IMR-90 (cell line): ENCODE data around the gene AAK1. TPM values are rescaled to one million over a fixed set of nuclear protein-coding genes. Genes with fewer than 3 reads are reported as not detected.

Source experiments
- ATAC-seq: fragments of 200-7000 bp; cut with Tn5 transposase; 2 replicates; pipeline ENCODE4 v1.9.1; 2020; ENCODE audit warnings: low read depth, mild to moderate bottlenecking, moderate library complexity
- BruUV-seq: library from RNA; stranded (reverse); fragments of 400-500 nt; replicated peaks from 2 replicates; lab custom pipeline; 2021; lab: Mats Ljungman, UMichigan
- CTCF ChIA-PET: fragments of 300-600 bp; formaldehyde crosslinking; extraction: SDS; loops from one replicate; lab custom pipeline; 2021; ENCODE audit warnings: antibody characterized with exemption; lab: Yijun Ruan, JAX
- POLR2A ChIA-PET: fragments of 300-600 bp; sonication (Branson Sonifier 250); formaldehyde crosslinking; loops from one replicate; lab custom pipeline; 2022; ENCODE audit warnings: antibody characterized with exemption; ENCODE audit not compliant: unreplicated experiment; lab: Charles Lee
- DNase-seq: peaks from one replicate; pipeline ENCODE4 v3.0.0; 2013
- H2AFZ ChIP-seq: replicated peaks from 2 replicates; pipeline ENCODE3; 2013; ENCODE audit warnings: low read length, mild to moderate bottlenecking; ENCODE audit not compliant: poor library complexity
- H2AK5ac ChIP-seq: 2 replicates; pipeline ENCODE4 v1.6.1; 2013; ENCODE audit warnings: low read depth, low read length, inconsistent platforms
- H2AK9ac ChIP-seq: replicated peaks from 2 replicates; pipeline ENCODE3; 2013; ENCODE audit warnings: mild to moderate bottlenecking, low read depth, low read length, moderate library complexity; ENCODE audit not compliant: poor library complexity
- H2BK120ac ChIP-seq: 2 replicates; pipeline ENCODE4 v1.6.1; 2013; ENCODE audit warnings: low read depth, low read length, inconsistent platforms
- H2BK15ac ChIP-seq: 3 replicates; pipeline ENCODE4 v1.6.1; 2013; ENCODE audit warnings: low read depth, low read length, inconsistent platforms
- H2BK20ac ChIP-seq: 2 replicates; pipeline ENCODE4 v1.6.1; 2013; ENCODE audit warnings: low read depth, mild to moderate bottlenecking, inconsistent platforms, low read length, moderate library complexity
- H2BK5ac ChIP-seq: 2 replicates; pipeline ENCODE4 v1.6.1; 2013; ENCODE audit warnings: mild to moderate bottlenecking, low read depth, low read length, inconsistent platforms; ENCODE audit not compliant: poor library complexity, severe bottlenecking
- H3K14ac ChIP-seq: replicated peaks from 2 replicates; pipeline ENCODE4 v1.6.1; 2013; ENCODE audit warnings: low read depth, low read length, inconsistent platforms
- H3K18ac ChIP-seq: 2 replicates; pipeline ENCODE4 v1.6.1; 2013; ENCODE audit warnings: low read depth, low read length, control low read depth
- H3K23ac ChIP-seq: 2 replicates; pipeline ENCODE4 v1.6.1; 2013; ENCODE audit warnings: low read depth, low read length, inconsistent platforms
- H3K27ac ChIP-seq: 2 replicates; pipeline ENCODE4 v1.5.1; 2013; ENCODE audit warnings: mild to moderate bottlenecking, control low read depth, low read length; ENCODE audit not compliant: insufficient read depth
- H3K27me3 ChIP-seq: 2 replicates; pipeline ENCODE4 v1.6.1; 2013; ENCODE audit warnings: low read length; ENCODE audit not compliant: control insufficient read depth, insufficient read depth
- H3K36me3 ChIP-seq: 2 replicates; pipeline ENCODE4 v1.6.1; 2013; ENCODE audit warnings: low read length, mixed read lengths; ENCODE audit not compliant: control insufficient read depth, insufficient read depth
- H3K4ac ChIP-seq: 2 replicates; pipeline ENCODE4 v1.6.1; 2013; ENCODE audit warnings: low read depth, low read length, inconsistent platforms
- H3K4me1 ChIP-seq: 2 replicates; pipeline ENCODE4 v1.6.1; 2013; ENCODE audit warnings: low read length, mixed read lengths; ENCODE audit not compliant: control insufficient read depth, insufficient read depth
- H3K4me2 ChIP-seq: 2 replicates; pipeline ENCODE4 v1.6.1; 2013; ENCODE audit warnings: low read depth, mild to moderate bottlenecking, control low read depth, low read length, moderate library complexity
- H3K4me3 ChIP-seq: 2 replicates; pipeline ENCODE4 v1.5.1; 2013; ENCODE audit warnings: low read depth, mild to moderate bottlenecking, control low read depth, low read length, moderate library complexity; ENCODE audit not compliant: insufficient read depth
- H3K56ac ChIP-seq: 2 replicates; pipeline ENCODE4 v1.6.1; 2013; ENCODE audit warnings: low read length, inconsistent platforms; ENCODE audit not compliant: insufficient read depth; ENCODE audit errors: extremely low read depth
- H3K79me1 ChIP-seq, 2 experiments: 2 replicates each; pipeline ENCODE4 v1.6.1; 2013; ENCODE audit warnings: low read length in 2 of 2, inconsistent platforms in 1 of 2, low read depth in 1 of 2
- H3K9ac ChIP-seq: 2 replicates; pipeline ENCODE4 v1.6.1; 2013; ENCODE audit warnings: low read depth, low read length, control low read depth
- H3K9me1 ChIP-seq: 2 replicates; pipeline ENCODE4 v1.6.1; 2013; ENCODE audit warnings: low read length, inconsistent platforms; ENCODE audit not compliant: insufficient read depth
- H3K9me3 ChIP-seq: 2 replicates; pipeline ENCODE4 v1.6.1; 2013; ENCODE audit warnings: low read length; ENCODE audit not compliant: control insufficient read depth, insufficient read depth
- H4K20me1 ChIP-seq: 2 replicates; pipeline ENCODE4 v1.6.1; 2013; ENCODE audit warnings: low read length, inconsistent platforms; ENCODE audit not compliant: insufficient read depth
- H4K5ac ChIP-seq: 2 replicates; pipeline ENCODE4 v1.6.1; 2013; ENCODE audit warnings: mild to moderate bottlenecking, low read depth, low read length, control low read depth
- H4K8ac ChIP-seq, 2 experiments: 2 replicates each; pipeline ENCODE4 v1.6.1; 2013; ENCODE audit warnings: low read depth in 2 of 2, low read length in 2 of 2, control low read depth in 1 of 2, inconsistent platforms in 1 of 2
- H4K91ac ChIP-seq: 2 replicates; pipeline ENCODE4 v1.6.1; 2013; ENCODE audit warnings: low read depth, low read length, inconsistent platforms; ENCODE audit not compliant: insufficient read depth
- CEBPB ChIP-seq: IDR thresholded peaks from 2 replicates; pipeline ENCODE4 v1.6.1; 2012; ENCODE audit warnings: low read depth, low read length, improper control_type of control experiment
- ELK1 ChIP-seq: fragments of 150-350 bp; IDR thresholded peaks from 2 replicates; pipeline ENCODE4 v1.6.1; 2016; ENCODE audit warnings: low read depth, mild to moderate bottlenecking, low read length, moderate library complexity, borderline replicate concordance
- MAFK ChIP-seq: IDR thresholded peaks from 2 replicates; pipeline ENCODE4 v1.6.1; 2012; ENCODE audit warnings: low read depth, low read length, improper control_type of control experiment
- MAZ ChIP-seq: IDR thresholded peaks from 2 replicates; pipeline ENCODE4 v1.6.1; 2012; ENCODE audit warnings: low read depth, mild to moderate bottlenecking, low read length, improper control_type of control experiment, moderate library complexity, borderline replicate concordance
- RCOR1 ChIP-seq: IDR thresholded peaks from 2 replicates; pipeline ENCODE4 v1.6.1; 2012; ENCODE audit warnings: mild to moderate bottlenecking, low read length, improper control_type of control experiment; ENCODE audit not compliant: insufficient replicate concordance
- RFX5 ChIP-seq: IDR thresholded peaks from 2 replicates; pipeline ENCODE4 v1.8.0; 2012; ENCODE audit warnings: low read depth, mild to moderate bottlenecking, low read length, moderate library complexity
- WGBS, 2 experiments: methylation state at CpG; one replicate each; pipeline versions ENCODE4 v1.1.5 to v1.1.7; 2013; ENCODE audit warnings: missing lambda C conversion rate in 2 of 2; ENCODE audit not compliant: insufficient read length in 1 of 2; ENCODE audit errors: extremely low coverage in 2 of 2; 5-methylcytosine and 5-hydroxymethylcytosine counted together
- dilution Hi-C: fragments of 300-500 bp; cut with HindIII; formaldehyde crosslinking; loops from one replicate; pipeline ENCODE4 v1.14.3; 2018; ENCODE audit warnings: low sequenced_read_pairs; ENCODE audit not compliant: unreplicated experiment
- in situ Hi-C: fragments of 300-500 bp; cut with MboI; formaldehyde crosslinking; loops from 3 replicates; pipeline ENCODE4 v1.14.3; 2019; ENCODE audit warnings: low sequenced_read_pairs, inconsistent platforms, mixed read lengths
- intact Hi-C: fragments of 100-400 bp; cut with micrococcal nuclease; formaldehyde crosslinking; loops from 2 replicates; pipeline ENCODE4 v1.10.0; 2022
- polyA plus RNA-seq, 3 experiments: library from polyadenylated mRNA; depleted of rRNA; stranded (reverse); fragments of >200 nt; gene quantifications; 2 replicates each; pipeline ENCODE4 v1.2.3, GENCODE V29; 2012; ENCODE audit warnings: low replicate concordance in 1 of 3
- total RNA-seq: library from RNA; depleted of rRNA; stranded (reverse); fragments of >200 nt; gene quantifications from 2 replicates; pipeline ENCODE4 v1.2.3, GENCODE V29; 2012

The AAK1 gene
- total and polyA plus RNA-seq, 2 of the 4 experiments (the other 2 are of a cell fraction) = 21.9 to 26.5 TPM

DNA sequence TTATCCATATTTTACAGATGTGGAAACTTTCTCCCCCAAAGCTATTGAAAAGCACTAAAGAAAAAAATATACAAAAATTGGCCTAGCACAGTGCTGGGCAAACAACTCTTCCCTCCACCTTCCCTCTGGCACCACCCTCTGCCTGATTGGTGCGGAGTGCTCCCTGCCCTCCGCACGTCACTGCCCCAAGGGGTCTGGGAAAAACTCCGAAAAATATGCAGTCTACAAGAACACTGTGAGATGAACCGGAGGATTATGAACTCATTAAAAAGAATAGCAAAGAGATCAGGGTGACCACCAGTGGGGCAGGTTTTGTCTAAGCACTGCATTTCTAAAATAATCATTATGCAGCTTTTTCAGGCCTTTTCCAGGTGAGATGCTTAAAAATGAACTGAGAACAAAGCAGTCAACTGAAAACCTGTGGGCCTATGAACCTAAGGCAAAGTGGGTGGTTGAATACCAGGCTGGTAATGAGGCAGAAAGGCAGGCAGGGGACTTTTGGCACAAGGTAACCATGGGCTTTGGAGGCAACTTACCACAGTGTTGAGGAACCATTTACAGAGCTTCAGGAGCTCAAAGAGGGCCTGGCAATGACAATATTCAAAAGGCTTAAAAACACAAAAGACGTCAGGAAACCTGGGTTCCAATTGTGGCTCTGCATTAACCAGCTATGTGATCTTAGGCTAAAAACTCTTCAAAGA is 57.5 kb downstream of the AAK1 start:
- no CpG with 5 or more reads among the region's 6 CpGs for WGBS, 2 experiments
- CTCF ChIA-PET = no interaction called here
- H2AK5ac ChIP-seq = no peak overlapping the region

More for the DNA sequence above, 57.5 kb downstream of the AAK1 start:
- H2AFZ ChIP-seq = no peak overlapping the region
- dilution Hi-C loops (no loop called here), intact Hi-C loops (no loop called here), in situ Hi-C loops (no loop called here)
- H3K18ac ChIP-seq = no peak overlapping the region
- peaks cover 81% of the 10 kb centered on the region for H4K20me1 ChIP-seq
- no peak overlapping the region for H3K23ac ChIP-seq
- H4K8ac ChIP-seq = no peak overlapping the region
- no peak overlapping the region for H2AK9ac ChIP-seq
- no peak overlapping the region for H2BK120ac ChIP-seq
- no peaks in the 10 kb centered on the region for H3K9me3 ChIP-seq
- no peak for ATAC-seq
- H3K9ac ChIP-seq = no peak overlapping the region
- no peak overlapping the region for H4K91ac ChIP-seq
- POLR2A ChIA-PET = no interaction called here
- no peak overlapping the region for H3K4ac ChIP-seq
- H3K4me2 ChIP-seq = no peak overlapping the region
- peaks cover 27% of the 10 kb centered on the region for H3K9me1 ChIP-seq
- H2BK5ac ChIP-seq = no peak overlapping the region
- peaks cover 43 to 88% of the 10 kb centered on the region in 2 experiments for H3K79me1 ChIP-seq
- DNase-seq = no peak
- H3K27me3 ChIP-seq = no peaks in the 10 kb centered on the region
- no TSS peak for BruUV-seq
- H3K14ac ChIP-seq = no peak overlapping the region
- H2BK20ac ChIP-seq = no peak overlapping the region
- no peak overlapping the region for H3K4me3 ChIP-seq
- H2BK15ac ChIP-seq = no peak overlapping the region; the same call in 2 of the 3 replicates
- H3K36me3 ChIP-seq = no peaks in the 10 kb centered on the region
- H3K4me1 ChIP-seq = peaks cover 19% of the 10 kb centered on the region
- no peak overlapping the region for H3K27ac ChIP-seq
- no peak overlapping the region for H4K5ac ChIP-seq
- TF ChIP-seq MAFK (no peak), MAZ (no peak), CEBPB (no peak), RCOR1 (no peak), RFX5 (no peak), ELK1 (no peak)
- no peak overlapping the region for H3K56ac ChIP-seq
